ENCODE measurements around the gene PTGS1.

Gene PTGS1

GRCh38 chr9:122396614-122397148 is 25.9 kb downstream of the PTGS1 start:
- Histone ChIP-seq H3K9ac (ENCODE audit: low read length) (no peak overlapping the region), H3K4me2 (ENCODE audit: low read depth, low read length) (no peak overlapping the region), H3K4me3 (ENCODE audit: low read length) (no peak overlapping the region), H3K27me3 (replicated peaks; ENCODE audit: insufficient read depth, low read length) (no peaks in the 10 kb centered on the region), H3F3A (ENCODE audit: insufficient read depth, low read length) (no peaks in the 10 kb centered on the region), H3K9me2 (replicated peaks; ENCODE audit: insufficient read depth, low read length) (no peaks in the 10 kb centered on the region), H3K36me3 (replicated peaks; ENCODE audit: insufficient read depth, low read length) (no peaks in the 10 kb centered on the region), H3K4me1 (ENCODE audit: low read length) (no peaks in the 10 kb centered on the region), H4K20me1 (ENCODE audit: insufficient read depth, low read length) (no peaks in the 10 kb centered on the region), H3K27ac (ENCODE audit: low read length) (no peak overlapping the region), H2AFZ (ENCODE audit: low read length) (no peak overlapping the region), H3K9me3 (replicated peaks; ENCODE audit: insufficient read depth, low read length) (no peaks in the 10 kb centered on the region), H3K79me2 (ENCODE audit: low read length) (no peaks in the 10 kb centered on the region)
- DNase-seq, result no peak
- TF ChIP-seq, protein P1, sequence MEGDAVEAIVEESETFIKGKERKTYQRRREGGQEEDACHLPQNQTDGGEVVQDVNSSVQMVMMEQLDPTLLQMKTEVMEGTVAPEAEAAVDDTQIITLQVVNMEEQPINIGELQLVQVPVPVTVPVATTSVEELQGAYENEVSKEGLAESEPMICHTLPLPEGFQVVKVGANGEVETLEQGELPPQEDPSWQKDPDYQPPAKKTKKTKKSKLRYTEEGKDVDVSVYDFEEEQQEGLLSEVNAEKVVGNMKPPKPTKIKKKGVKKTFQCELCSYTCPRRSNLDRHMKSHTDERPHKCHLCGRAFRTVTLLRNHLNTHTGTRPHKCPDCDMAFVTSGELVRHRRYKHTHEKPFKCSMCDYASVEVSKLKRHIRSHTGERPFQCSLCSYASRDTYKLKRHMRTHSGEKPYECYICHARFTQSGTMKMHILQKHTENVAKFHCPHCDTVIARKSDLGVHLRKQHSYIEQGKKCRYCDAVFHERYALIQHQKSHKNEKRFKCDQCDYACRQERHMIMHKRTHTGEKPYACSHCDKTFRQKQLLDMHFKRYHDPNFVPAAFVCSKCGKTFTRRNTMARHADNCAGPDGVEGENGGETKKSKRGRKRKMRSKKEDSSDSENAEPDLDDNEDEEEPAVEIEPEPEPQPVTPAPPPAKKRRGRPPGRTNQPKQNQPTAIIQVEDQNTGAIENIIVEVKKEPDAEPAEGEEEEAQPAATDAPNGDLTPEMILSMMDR (IDR thresholded peaks at IDR 0.05; ENCODE audit: low read length), result no peak
- TF ChIP-seq EZH2phosphoT487 (IDR thresholded peaks at IDR 0.05; ENCODE audit: low read length) (no peak), EZH2 (optimal IDR thresholded peaks at IDR 0.05; ENCODE audit: low read depth, low read length) (no peak)

GRCh38 chr9:122397749-122398148 is 26.9 kb downstream of the PTGS1 start:
- H2AFZ ChIP-seq (ENCODE audit: low read length), result no peak overlapping the region
- no peaks in the 10 kb centered on the region for H3K36me3 ChIP-seq (replicated peaks; ENCODE audit: insufficient read depth, low read length)
- no peak overlapping the region for H3K4me2 ChIP-seq (ENCODE audit: low read depth, low read length)
- H3F3A ChIP-seq (ENCODE audit: insufficient read depth, low read length), result no peaks in the 10 kb centered on the region
- no peak overlapping the region for H3K27ac ChIP-seq (ENCODE audit: low read length)
- no peaks in the 10 kb centered on the region for H3K79me2 ChIP-seq (ENCODE audit: low read length)
- no peak overlapping the region for H3K4me3 ChIP-seq (ENCODE audit: low read length)
- no peaks in the 10 kb centered on the region for H4K20me1 ChIP-seq (ENCODE audit: insufficient read depth, low read length)
- H3K4me1 ChIP-seq (ENCODE audit: low read length), result no peaks in the 10 kb centered on the region
- H3K27me3 ChIP-seq (replicated peaks; ENCODE audit: insufficient read depth, low read length), result no peaks in the 10 kb centered on the region
- no peak overlapping the region for H3K9ac ChIP-seq (ENCODE audit: low read length)
- H3K9me2 ChIP-seq (replicated peaks; ENCODE audit: insufficient read depth, low read length), result no peaks in the 10 kb centered on the region
- DNase-seq, result no peak
- H3K9me3 ChIP-seq (replicated peaks; ENCODE audit: insufficient read depth, low read length), result no peaks in the 10 kb centered on the region
- TF ChIP-seq, protein P1 (IDR thresholded peaks at IDR 0.05; ENCODE audit: low read length), result no peak
- no peak for TF ChIP-seq EZH2phosphoT487 (IDR thresholded peaks at IDR 0.05; ENCODE audit: low read length)
- TF ChIP-seq EZH2 (optimal IDR thresholded peaks at IDR 0.05; ENCODE audit: low read depth, low read length), result no peak

DNA sequence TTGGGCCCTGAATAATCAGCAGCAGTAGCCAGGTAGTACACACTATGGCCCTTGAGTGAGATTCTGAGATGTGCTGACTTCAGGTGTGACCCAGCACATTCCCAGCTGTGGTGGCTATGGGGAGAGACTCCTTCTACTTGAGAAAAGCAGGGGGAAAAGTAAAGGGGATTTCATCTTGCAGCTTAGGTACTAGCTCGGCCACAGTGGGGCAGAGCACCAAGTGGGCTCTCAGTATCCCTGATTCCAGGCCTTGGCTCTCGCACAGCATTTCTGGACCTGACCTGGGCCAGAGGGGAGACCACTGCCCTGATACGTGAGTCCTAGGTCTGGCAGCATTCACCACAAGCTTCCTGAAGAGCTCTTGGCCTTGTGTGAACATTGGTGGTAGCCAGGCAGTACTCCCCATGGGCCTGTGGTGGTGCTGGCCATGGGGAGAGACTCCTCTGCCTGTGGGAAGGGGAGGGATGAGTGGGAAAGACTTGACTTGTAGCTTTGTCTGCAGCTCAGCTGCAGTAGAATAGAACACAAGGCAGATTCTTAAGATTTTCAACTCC is 27.6 kb downstream of the PTGS1 start:
- Histone ChIP-seq H3K36me3 (replicated peaks; ENCODE audit: insufficient read depth, low read length) (no peaks in the 10 kb centered on the region), H3K9me2 (replicated peaks; ENCODE audit: insufficient read depth, low read length) (no peaks in the 10 kb centered on the region), H3K79me2 (ENCODE audit: low read length) (no peaks in the 10 kb centered on the region), H3K4me3 (ENCODE audit: low read length) (no peak overlapping the region), H3K4me2 (ENCODE audit: low read depth, low read length) (no peak overlapping the region), H2AFZ (ENCODE audit: low read length) (no peak overlapping the region), H3K9ac (ENCODE audit: low read length) (no peak overlapping the region), H3K27me3 (replicated peaks; ENCODE audit: insufficient read depth, low read length) (no peaks in the 10 kb centered on the region), H3K4me1 (ENCODE audit: low read length) (no peaks in the 10 kb centered on the region), H3K27ac (ENCODE audit: low read length) (no peak overlapping the region), H4K20me1 (ENCODE audit: insufficient read depth, low read length) (no peaks in the 10 kb centered on the region), H3F3A (ENCODE audit: insufficient read depth, low read length) (no peaks in the 10 kb centered on the region), H3K9me3 (replicated peaks; ENCODE audit: insufficient read depth, low read length) (no peaks in the 10 kb centered on the region)
- DNase-seq, result no peak
- TF ChIP-seq, protein P1 (IDR thresholded peaks at IDR 0.05; ENCODE audit: low read length), result no peak
- no peak for TF ChIP-seq EZH2 (optimal IDR thresholded peaks at IDR 0.05; ENCODE audit: low read depth, low read length)

All from MM.1S (cell line).